Gastrocnemius medialis (tissue), 4 donors: ENCODE results near the gene TBL1X.

Experiments used
- CTCF ChIP-seq, 5 experiments: fragments of 450-650 bp in 3 of 5; fragments of 200-600 bp in 2 of 5; sonication (generic) in 2 of 5; IDR thresholded peaks in 4 of 5; conservative IDR thresholded peaks in 1 of 5; 1 replicate in 4 of 5; 2 replicates in 1 of 5; pipeline ENCODE4 v1.5.1; 2016 to 2019; ENCODE audit warnings: antibody characterized with exemption in 5 of 5, mild to moderate bottlenecking in 3 of 5, moderate library complexity in 3 of 5
- POLR2A ChIP-seq, 2 donors: fragments of 450-650 bp; IDR thresholded peaks; one replicate each; pipeline ENCODE4 v1.6.1; 2017; ENCODE audit warnings: antibody characterized with exemption in 2 of 2, mild to moderate bottlenecking in 2 of 2, moderate library complexity in 2 of 2

GRCh38 chrX:9663216-9663615 lies 198.4 kb downstream of the TBL1X start:
- TF ChIP-seq CTCF (IDR thresholded peaks at IDR 0.05 in 4 of 5, conservative IDR thresholded peaks at IDR 0.05 in 1 of 5) (no peak), POLR2A (IDR thresholded peaks at IDR 0.05) (no peak)
